ENCODE data around the gene SLC25A1.

The SLC25A1 gene

GRCh38 chr22:19137384-19138216 is 40.9 kb downstream of the SLC25A1 start:
- no peak for DNase-seq (ENCODE audit: low read depth)

- DNase-seq (ENCODE audit: low read depth), result no peak
Measured at GRCh38 chr22:19136915-19137314, 41.6 kb downstream of the SLC25A1 start.

GRCh38 chr22:19134874-19135273 is 43.7 kb downstream of the SLC25A1 start:
- no peak for DNase-seq (ENCODE audit: low read depth)

GRCh38 chr22:19134176-19134831 is 44.2 kb downstream of the SLC25A1 start:
- no peak for DNase-seq (ENCODE audit: low read depth)

- DNase-seq (ENCODE audit: low read depth), result no peak
Measured at GRCh38 chr22:19133561-19133960, 45.0 kb downstream of the SLC25A1 start.

- DNase-seq (ENCODE audit: low read depth), result no peak
Measured at GRCh38 chr22:19132693-19133400, 45.7 kb downstream of the SLC25A1 start.

- no peak for DNase-seq (ENCODE audit: low read depth)
Measured at GRCh38 chr22:19132153-19132552, 46.4 kb downstream of the SLC25A1 start.

- DNase-seq (ENCODE audit: low read depth), result no peak
Measured at GRCh38 chr22:19131685-19132015, 46.9 kb downstream of the SLC25A1 start.

- no peak for DNase-seq (ENCODE audit: low read depth)
Measured at GRCh38 chr22:19130959-19131684, 47.4 kb downstream of the SLC25A1 start, which contains the start of gene TSSK2. TSSK2 (plus strand) TSS chr22:19131308; CDS start chr22:19131400, 92 bp downstream.

GRCh38 chr22:19129871-19130270 is 48.7 kb downstream of the SLC25A1 start:
- no peak for DNase-seq (ENCODE audit: low read depth)

GRCh38 chr22:19128946-19129727 is 49.4 kb downstream of the SLC25A1 start:
- no peak for DNase-seq (ENCODE audit: low read depth)

GRCh38 chr22:19128009-19128401 is 50.5 kb downstream of the SLC25A1 start:
- DNase-seq (ENCODE audit: low read depth), result no peak

GRCh38 chr22:19127329-19128008 is 51.1 kb downstream of the SLC25A1 start:
- no peak for DNase-seq (ENCODE audit: low read depth)

- DNase-seq (ENCODE audit: low read depth), result no peak
Measured at GRCh38 chr22:19126309-19127273, 51.9 kb downstream of the SLC25A1 start.
